T-helper 1 cell treated with Interleukin-12 subunit alpha and Interleukin-12 subunit beta and Interleukin-4 antibody, amounts not matched to agents 30 ng/mL and 1 ng/mL, for 36 hours (primary cell): ENCODE data around the gene PI4KB. TPM values are rescaled to one million over a fixed set of nuclear protein-coding genes. Genes with fewer than 3 reads are reported as not detected.

Source experiments
- intact Hi-C: fragments of 100-400 bp; cut with micrococcal nuclease; formaldehyde crosslinking; loops from one replicate; pipeline ENCODE4 v1.15.1; 2024
- total RNA-seq: library from RNA; stranded (reverse); gene quantifications from 2 replicates; pipeline ENCODE4 v1.2.3, GENCODE V29; 2022

Gene PI4KB
- total RNA-seq, 1 donor from 2014 or later = 85.5 TPM

- intact Hi-C loops = no loop called here
Observed at GRCh38 chr1:151312826-151313225, 14.4 kb downstream of the PI4KB start.

- intact Hi-C loops = no loop called here
Observed at GRCh38 chr1:151312411-151312810, 14.8 kb downstream of the PI4KB start.

GRCh38 chr1:151311589-151312331, 15.5 kb downstream of the PI4KB start:
- intact Hi-C loops = loop anchor here (1.0 kb wide), 1 partner anchor 16 kb away; the partner anchor contains the start of gene PI4KB

- intact Hi-C loops = loop anchor here (1.0 kb wide), 1 partner anchor 16 kb away; the partner anchor contains the start of gene PI4KB
Observed at GRCh38 chr1:151311011-151311410, 16.2 kb downstream of the PI4KB start.

- intact Hi-C loops = no loop called here
Observed at GRCh38 chr1:151309811-151310323, 17.3 kb downstream of the PI4KB start.

GRCh38 chr1:151294742-151295462, 32.3 kb downstream of the PI4KB start:
- intact Hi-C loops = no loop called here

GRCh38 chr1:151293093-151293492, 34.1 kb downstream of the PI4KB start:
- intact Hi-C loops = no loop called here

GRCh38 chr1:151292207-151293030, 34.8 kb downstream of the PI4KB start:
- intact Hi-C loops = no loop called here

GRCh38 chr1:151290709-151291303, 36.4 kb downstream of the PI4KB start:
- intact Hi-C loops = no loop called here

GRCh38 chr1:151289991-151290708, 37.1 kb downstream of the PI4KB start:
- intact Hi-C loops = no loop called here

- intact Hi-C loops = no loop called here
Observed at GRCh38 chr1:151289080-151289935, 37.9 kb downstream of the PI4KB start.

- intact Hi-C loops = no loop called here
Observed at GRCh38 chr1:151288502-151288901, 38.7 kb downstream of the PI4KB start.

GRCh38 chr1:151287767-151288500, 39.3 kb downstream of the PI4KB start:
- intact Hi-C loops = no loop called here

GRCh38 chr1:151287341-151287699, 39.9 kb downstream of the PI4KB start:
- intact Hi-C loops = no loop called here

GRCh38 chr1:151286619-151287340, 40.4 kb downstream of the PI4KB start:
- intact Hi-C loops = no loop called here

GRCh38 chr1:151284013-151284577, 43.1 kb downstream of the PI4KB start:
- intact Hi-C loops = loop anchor here (5.0 kb wide), 3 partner anchors 228 to 722 kb away; partner anchors contain the start of genes CGN and SNX27

GRCh38 chr1:151282883-151283725, 44.1 kb downstream of the PI4KB start:
- intact Hi-C loops = loop anchor here (1.0 to 5.0 kb wide), 13 partner anchors 18 to 721 kb away; partner anchors contain the start of genes ARNT, CGN, PIP5K1A and PRUNE1
